HG03439 (cell line): ENCODE measurements around the gene ABCA6.
"Not testable (repeated sequence)": the region's sequence is repeated elsewhere in the genome, so short reads cannot be mapped to it uniquely, and the experiment has no call there.

ENCODE experiments used
- ATAC-seq: cut with Tn5 transposase; IDR thresholded peaks from one replicate; pipeline ENCODE4 v1.9.1; 2021; ENCODE audit warnings: mild to moderate bottlenecking, moderate library complexity; ENCODE audit not compliant: unreplicated experiment

Gene ABCA6

DNA sequence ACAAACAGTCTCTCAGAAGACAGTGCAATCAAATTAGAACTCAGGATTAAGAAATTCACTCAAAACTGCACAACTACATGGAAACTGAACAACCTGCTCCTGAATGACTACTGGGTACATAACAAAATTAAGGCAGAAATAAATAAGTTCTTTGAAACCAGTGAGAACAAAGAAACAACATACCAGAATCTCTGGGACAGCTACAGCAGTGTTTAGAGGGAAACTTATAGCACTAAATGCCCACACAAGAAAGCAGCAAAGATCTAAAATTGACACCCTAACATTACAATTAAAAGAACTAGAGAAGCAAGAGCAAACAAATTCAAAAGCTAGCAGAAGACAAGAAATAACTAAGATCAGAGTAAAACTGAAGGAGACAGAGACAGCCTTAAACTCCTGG, 68.3 kb downstream of the ABCA6 start:
- ATAC-seq = not testable (repeated sequence)

DNA sequence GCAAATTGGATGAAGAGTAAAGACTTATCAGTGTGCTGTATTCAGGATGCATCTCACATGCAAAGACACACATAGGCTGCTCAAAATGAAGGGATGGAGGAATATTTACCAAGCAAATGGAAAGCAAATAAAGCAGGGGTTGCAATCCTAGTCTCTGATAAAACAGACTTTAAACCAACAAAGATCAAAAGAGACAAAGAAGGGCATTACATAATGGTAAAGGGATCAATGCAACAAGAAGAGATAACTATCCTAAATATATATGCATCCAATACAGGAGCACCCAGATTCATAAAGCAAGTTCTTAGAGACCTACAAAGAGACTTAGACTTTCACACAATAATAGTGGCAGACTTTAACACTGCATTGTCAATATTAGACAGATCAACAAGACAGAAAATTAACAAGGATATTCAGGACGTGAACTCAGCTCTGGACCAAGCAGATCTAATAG, 68.9 kb downstream of the ABCA6 start:
- ATAC-seq = not testable (repeated sequence)

DNA sequence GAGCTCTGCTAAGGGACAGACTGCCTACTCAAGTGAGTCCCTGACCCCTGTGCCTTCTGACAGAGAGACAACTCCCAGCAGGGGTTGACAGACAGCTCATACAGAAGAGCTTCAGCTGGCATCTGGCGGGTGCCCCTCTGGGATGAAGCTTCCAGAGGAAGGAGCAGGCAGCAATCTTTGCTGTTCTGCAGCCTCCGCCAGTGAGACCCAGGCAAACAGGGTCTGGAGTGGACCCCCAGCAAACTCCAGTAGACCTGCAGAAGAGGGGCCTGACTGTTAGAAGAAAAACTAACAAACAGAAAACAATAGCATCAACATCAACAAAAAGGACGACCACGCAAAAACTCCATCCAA, 70.5 kb downstream of the ABCA6 start:
- not testable (repeated sequence) for ATAC-seq

DNA sequence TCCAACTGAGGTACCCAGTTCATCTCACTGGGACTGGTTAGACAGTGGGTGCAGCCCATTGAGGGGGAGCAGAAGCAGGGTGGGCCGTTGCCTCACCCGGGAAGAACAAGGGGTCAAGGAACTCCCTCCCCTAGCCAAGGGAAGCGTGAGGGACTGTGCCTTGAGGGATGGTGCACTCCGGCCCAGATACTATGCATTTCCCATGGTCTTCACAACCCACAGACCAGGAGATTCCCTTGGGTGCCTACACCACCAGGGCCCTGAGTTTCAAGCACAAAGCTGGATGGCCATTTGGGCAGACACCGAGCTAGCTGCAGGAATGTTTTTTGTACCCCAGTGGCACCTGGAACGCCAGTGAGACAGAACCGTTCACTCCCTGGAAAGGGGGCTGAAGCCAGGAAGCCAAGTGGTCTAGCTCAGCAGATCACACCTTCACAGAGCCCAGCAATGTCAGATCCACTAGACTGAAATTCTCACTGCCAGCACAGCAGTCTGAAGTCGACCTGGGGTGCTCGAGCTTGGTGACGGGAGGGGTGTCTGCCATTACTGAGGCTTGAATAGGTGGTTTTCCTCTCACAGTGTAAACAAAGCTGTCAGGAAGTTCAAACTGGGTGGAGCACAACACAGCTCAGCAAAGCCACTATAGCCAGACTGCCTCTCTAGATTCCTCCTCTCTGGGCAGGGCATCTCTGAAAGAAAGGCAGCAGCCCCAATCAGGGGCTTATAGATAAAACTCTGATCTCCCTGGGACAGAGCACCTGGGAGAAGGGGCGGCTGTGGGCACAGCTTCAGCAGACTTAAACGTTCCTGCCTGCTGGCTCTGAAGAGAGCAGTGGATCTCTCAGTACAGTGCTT, 71.1 kb downstream of the ABCA6 start:
- ATAC-seq = not testable (repeated sequence)

DNA sequence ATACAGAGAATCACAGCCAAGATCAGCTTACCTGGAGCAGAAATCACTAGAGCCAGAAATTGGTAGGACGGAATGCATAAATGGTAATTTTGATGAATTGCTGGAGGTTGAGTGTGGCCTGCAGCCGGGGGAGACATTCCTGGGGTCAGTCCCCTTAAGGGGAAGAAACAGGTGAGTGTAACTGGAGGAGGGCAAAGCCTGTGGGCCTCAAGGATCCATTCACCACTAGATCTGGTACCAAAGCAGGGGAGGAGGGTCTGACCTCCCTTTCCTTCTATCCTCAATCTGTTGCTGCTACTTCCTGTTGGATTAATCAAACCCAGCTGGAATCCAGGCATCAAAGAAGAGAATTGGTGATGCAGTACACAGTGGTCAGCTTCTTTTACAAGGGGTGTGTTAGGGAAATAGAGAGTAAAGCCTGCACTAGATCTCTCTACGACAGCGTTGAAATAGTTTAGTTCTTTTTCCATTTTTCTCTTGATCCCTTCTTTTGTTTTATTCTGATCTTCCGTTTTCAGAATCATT, 72.4 kb downstream of the ABCA6 start:
- ATAC-seq = no peak

DNA sequence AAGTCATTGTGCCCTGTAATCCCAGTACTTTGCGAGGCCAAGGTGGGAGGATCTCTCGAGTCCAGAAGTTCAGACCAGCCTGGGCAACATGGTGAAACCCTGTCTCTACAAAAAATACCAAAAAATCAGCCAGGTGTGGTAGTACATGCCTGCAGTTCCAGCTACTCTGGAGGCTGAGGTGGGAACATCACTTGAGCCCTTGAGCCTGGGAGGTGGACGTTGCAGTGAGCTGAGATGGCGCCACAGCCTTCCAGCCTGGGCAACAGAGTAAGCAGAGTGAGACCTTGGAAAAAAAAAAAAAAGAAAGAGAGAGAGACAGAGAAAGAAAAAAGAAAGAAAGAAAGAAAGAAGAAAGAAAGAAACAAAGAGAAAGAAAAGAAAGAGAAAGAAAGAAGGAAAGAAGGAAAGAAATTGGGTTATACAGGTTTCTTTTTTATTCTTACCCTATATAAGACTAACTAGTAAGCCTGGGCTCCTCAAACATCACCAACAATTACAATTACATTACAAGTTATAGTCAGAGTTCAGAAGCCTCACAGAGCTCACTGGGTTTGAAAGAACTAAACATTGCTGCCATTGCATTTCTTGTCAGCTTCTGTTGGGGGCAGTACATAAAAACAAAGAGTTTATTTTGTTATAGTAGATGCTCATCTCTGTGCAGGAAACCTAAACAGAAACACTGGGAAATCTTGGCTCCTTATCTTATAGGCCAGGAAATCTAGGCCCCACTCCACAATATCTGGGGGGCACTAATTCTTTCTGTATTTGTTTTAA, 74.2 kb downstream of the ABCA6 start:
- no peak for ATAC-seq

DNA sequence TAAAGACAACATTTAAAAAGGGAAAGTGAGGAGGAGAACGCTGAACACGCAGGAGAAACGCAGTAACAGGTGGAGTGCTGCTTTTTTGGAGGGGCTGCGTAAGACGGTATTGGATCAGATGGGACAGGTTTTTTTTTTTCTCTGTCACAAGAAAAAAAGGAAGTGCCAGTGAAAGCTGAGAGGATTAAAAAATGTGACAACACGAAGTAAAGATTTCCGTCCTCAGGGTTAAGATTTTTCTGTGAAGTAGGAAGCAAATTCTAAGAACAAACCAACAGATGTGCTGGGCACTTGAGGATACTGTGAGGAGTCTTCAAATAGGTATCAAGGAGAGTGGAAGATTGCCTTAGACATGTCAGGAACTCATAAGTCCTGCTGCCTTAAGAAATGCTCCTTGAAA, 75.2 kb downstream of the ABCA6 start:
- ATAC-seq = no peak

DNA sequence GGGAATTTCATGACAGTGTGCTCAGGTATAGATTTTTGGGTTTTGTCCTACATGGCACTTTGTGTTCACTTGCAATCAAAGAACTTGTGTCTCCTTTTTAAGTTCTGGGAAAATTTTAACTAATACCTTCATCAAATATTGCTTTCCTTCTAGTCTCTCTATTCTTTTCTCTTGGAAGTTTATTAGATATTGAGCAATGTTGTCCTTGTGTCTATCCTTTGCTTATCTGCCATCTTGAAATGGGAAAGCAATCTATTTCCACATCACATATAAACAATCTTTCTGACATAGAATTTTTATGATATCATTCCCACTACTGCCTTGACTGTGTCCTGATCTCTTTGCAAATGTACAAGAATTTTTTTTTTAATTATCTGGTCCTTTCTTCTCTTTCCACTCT, 76.6 kb downstream of the ABCA6 start:
- ATAC-seq = no peak

DNA sequence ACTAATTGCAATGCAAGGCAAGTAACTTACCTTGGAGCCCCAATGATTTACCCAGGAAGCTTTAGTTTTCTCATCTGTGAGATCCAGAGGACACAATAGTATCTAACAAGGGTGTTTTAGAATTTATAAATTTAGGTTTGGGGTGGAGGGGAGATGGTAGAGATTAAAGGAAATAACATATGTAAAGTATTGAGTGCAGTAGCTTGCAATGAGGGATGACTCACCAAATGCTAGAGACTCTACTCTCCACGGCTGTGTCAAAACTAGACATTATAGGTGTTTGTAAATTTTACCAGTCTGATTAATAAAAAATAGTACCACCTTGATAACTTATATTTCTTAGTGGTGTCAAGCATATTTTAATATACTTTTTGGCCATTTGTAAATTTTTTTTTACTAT, 77.2 kb downstream of the ABCA6 start:
- ATAC-seq = no peak

DNA sequence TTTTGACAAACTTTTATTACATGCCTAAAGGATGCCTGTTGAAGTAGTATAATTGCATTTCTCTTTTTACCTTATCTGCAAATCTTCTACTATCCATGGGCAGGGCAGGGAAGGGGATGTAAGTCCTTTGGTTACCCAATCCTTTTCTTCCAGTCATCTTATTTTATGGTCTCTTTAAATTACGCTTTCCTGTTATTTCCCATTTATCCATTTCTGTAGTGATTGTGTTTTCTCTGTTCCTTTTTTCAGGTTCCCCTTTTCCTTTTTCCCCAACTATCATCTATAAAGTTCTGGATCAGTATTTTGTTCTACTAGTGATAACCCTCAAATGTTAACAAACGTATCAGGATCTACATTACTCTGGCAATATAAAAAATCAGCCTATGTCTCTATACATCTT, 77.7 kb downstream of the ABCA6 start:
- ATAC-seq = no peak

DNA sequence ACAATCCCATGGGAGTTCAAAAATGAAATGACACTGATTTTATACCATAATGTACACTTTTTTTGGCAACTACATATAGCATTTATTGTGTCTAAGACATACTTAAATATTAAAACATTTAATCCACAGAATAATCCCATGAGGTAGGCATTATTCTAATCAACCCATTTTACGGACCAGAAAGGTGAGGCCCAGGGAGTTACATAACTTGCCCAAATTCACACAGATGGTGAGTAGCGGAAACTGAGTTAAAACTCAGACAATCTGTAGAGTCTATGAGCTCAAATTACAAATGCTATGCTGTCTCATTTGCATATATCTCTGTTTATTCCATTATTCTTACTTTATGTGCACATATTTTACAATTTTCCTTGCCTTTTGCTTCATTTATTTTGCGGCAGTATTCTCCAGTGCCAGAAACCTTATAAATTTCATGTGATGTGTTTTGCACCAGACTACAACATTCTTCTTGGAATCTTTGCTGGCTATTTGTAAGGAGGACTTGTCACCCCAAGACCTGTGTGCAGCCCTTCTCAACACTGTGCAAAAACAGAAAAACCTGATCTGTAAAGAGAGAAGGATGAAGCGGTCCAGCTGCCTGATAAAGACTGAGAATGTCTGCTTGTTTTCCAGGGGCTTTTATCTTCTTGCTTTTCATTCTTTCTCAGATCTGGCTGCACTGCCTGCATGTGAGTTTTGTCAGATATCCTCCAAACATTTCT, 78.7 kb downstream of the ABCA6 start:
- ATAC-seq = no peak

DNA sequence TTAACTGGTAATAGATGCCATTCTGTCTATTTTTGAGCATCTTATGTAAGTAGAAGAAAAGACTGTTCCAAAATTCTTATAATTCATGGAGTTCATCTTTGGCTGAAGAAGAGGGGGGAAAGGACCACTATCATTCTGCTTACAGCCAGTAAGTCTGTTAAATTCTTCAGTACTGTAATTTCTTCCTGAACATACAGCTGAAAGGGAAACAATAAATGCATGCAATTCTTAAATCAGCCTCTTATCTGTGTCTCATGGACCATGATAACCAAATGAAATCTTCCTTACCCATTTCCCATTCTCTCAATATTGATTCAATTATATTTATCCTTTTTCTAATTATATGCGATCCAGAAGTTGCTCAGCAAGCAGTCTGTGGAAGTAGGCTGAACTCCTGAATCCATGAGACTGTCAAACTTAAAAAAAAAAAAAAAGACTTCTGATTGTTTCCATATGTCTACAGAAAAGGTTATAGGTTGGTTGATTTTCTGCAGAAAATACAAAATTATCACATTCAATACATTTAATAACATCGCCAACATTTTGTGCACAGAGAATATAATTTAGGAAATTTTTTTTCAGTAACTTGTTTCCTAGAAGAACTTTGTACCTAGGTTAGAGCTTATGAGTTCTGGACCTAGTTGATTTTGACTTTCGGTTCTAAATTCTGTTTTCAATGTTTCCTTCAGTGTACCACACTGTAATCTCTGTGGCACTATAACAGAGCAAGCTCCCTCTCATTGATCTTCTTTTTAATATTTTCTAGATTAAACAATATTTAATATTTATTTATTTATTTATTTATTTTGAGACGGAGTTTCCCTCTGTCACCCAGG, 79.8 kb downstream of the ABCA6 start:
- no peak for ATAC-seq

DNA sequence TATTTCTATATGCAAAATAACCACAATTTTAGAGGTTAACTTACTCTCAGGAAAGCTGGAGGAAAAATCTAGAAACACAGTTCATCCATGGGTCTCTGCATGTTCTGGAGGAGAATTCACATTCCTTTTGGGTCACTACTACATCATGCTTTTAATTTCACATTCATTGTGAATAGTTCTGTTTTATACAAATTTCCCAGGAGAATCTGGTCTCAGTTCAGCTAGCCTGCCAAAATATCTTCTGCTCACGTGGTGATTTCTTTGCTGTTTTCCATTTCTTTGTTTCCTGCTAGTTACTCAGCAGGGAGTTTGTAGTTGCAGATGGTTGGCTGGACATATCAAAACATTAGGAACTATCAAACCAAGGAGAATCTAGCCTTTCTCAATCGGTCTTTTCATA, 80.9 kb downstream of the ABCA6 start, which contains the start of gene ABCA9:
Gene ABCA9, minus strand, starts transcription at position 106 of the 400 bp plus-strand sequence. CDS start 9,801 bp downstream, outside the sequence.
- ATAC-seq = no peak

DNA sequence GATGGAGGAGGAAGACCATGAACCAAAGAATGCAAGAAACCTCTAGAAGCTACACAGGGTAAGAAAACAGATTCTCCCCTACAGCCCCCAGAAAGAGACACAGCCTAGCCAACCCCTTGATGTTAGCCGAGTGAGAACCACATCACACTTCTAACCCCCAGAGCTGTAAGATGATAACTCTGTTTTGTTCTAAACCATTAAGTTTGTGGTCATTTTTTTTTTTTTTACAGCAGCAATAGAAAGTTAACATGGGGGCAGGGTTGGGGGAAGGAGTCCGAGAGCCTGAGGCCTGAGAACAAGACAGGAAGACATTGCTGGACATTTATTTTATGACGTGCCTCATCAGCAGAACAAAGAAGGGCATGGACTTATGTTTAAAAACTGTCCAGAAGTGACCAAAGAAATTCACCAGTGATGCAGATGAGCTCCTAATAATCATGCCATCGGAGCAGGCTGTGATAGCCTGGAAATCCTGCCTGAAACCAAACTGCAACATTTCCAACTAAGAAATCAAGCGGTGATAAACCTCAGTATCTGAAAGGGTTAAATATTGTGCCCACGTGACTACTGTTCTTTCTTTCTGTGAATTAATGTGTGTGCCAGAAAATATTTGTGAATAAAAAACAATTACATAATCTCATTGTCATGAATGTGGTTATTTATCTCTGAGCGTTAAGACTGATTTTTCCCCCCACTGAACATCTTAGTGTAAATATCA, 82.1 kb downstream of the ABCA6 start:
- no peak for ATAC-seq

DNA sequence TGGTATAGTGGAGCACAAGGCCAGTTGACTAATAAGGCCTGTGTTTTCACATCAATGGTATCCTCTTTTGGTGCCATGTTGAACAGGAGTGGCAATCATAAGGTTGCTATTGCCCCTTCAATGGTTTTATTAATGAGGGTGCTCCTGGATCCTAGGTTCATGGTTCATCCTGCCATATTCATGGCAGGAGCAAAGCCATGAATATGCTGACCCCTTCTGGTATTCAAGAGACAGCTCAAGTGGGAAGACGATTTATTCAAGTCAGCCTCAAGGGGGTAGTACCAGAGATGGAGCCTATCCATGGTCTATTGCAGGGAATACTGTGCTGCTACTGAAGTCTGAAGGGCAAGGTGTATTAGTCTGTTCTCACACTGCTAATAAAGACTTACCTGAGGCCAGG, 83.5 kb downstream of the ABCA6 start:
- no peak for ATAC-seq

DNA sequence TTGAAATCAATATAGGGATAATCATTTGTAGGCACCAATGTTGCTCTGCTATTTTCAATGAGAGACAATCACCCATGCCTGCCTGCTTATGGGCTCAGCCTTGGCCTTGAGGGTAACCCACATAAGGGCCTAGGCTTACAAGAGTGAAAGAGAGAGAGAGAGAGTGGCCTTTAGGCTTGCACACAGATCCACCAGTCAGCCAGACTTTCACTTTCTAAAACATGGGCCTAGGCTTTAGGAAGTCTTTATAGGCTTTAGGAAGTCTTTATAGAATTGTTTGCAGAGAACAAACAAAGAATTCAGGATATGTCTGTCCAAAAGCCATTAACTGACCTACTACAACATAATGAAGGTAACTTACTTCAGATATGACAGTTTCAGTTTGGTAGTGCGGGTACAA, 84.4 kb downstream of the ABCA6 start:
- ATAC-seq = no peak

DNA sequence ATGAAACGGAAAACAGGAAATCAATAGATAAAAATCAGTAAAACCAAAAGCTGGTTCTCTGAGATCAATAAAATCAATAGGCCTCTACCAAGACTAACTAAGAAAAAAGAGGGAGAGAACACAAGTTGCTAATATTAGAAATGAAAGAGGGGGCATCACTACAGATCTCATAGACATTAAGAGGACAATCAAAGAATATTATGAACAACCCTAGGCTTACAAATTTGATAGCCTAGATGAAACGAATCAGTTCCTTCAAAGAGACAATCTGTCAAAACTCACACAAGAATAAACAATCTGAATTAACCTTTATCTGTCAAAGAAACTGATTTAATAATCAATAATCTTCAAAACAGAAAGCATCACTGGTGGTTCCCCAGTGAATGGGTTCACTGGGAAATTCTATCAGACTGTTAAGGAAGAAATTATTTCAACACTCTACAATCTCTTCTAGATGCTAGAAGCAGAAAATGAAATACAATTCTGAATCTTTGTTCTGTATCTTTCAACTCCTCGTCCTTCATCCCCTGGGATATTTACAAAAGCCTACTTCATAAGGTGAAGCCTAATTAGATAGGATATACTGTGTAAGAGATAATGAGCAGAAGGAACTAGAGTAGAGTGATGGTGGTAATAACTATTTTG, 85.4 kb downstream of the ABCA6 start:
- ATAC-seq = no peak

DNA sequence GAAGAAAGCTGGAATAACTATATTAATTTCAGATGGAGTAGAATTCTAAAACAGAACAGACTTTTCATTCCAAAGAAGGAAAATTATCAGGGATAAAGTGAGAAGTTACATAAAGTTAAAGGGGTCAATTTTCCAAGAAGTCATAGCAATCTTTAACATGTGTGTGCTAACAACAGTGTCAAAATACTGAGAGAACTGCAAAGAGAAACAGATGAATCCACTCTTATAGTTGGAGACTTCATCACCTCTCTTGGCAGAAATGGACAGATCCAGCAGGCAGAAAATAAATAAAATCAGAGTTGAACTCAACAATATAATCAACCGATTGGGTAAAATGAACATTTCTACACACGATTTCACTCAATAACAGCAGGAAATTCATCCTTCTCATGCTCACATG, 86.4 kb downstream of the ABCA6 start:
- ATAC-seq = no peak
